H1 (cell line): ENCODE data around the gene RAPGEF5. TPM values are rescaled to one million over a fixed set of nuclear protein-coding genes. Genes with fewer than 3 reads are reported as not detected.

Source experiments
- CTCF ChIA-PET: fragments of 300-600 bp; sonication (Branson Sonifier 250); formaldehyde crosslinking; loops from one replicate; lab custom pipeline; 2021; ENCODE audit not compliant: partially characterized antibody; lab: Charles Lee
- POLR2A ChIA-PET: fragments of 300-600 bp; sonication (Branson Sonifier 250); formaldehyde crosslinking; loops from one replicate; lab custom pipeline; 2021; ENCODE audit warnings: inconsistent platforms; ENCODE audit not compliant: partially characterized antibody; lab: Charles Lee
- DNase-seq, 2 experiments: peaks; one replicate each; pipeline versions ENCODE4 v3.0.0 to v3.0.0-alpha.2; 2010 to 2022; ENCODE audit warnings: low spot score in 2 of 2, low read depth in 1 of 2, mixed read lengths in 1 of 2
- FAIRE-seq: peaks from 2 replicates; lab custom pipeline; 2011; peaks lifted over from hg19 to GRCh38; lab: Jason Lieb, UNC
- H2AFZ ChIP-seq: 2 replicates; pipeline ENCODE4 v1.8.1; 2012; ENCODE audit warnings: low read length, inconsistent platforms
- H2AK5ac ChIP-seq: 2 replicates; pipeline ENCODE4 v1.6.1; 2013; ENCODE audit warnings: low read depth, low read length
- H2BK120ac ChIP-seq: replicated peaks from 2 replicates; pipeline ENCODE3; 2013; ENCODE audit warnings: low read depth, low read length, inconsistent platforms
- H2BK12ac ChIP-seq: 2 replicates; pipeline ENCODE4 v1.6.1; 2013; ENCODE audit warnings: low read depth, low read length
- H2BK15ac ChIP-seq: 2 replicates; pipeline ENCODE4 v1.6.1; 2013; ENCODE audit warnings: low read length
- H2BK20ac ChIP-seq: 2 replicates; pipeline ENCODE4 v1.6.1; 2013; ENCODE audit warnings: low read length
- H2BK5ac ChIP-seq: 2 replicates; pipeline ENCODE4 v1.6.1; 2013; ENCODE audit warnings: low read depth, low read length
- H3K14ac ChIP-seq: 2 replicates; pipeline ENCODE4 v1.6.1; 2013; ENCODE audit warnings: inconsistent platforms; ENCODE audit not compliant: insufficient read length
- H3K18ac ChIP-seq: 2 replicates; pipeline ENCODE4 v1.6.1; 2013; ENCODE audit warnings: low read length; ENCODE audit errors: extremely low read depth
- H3K23ac ChIP-seq: 2 replicates; pipeline ENCODE4 v1.6.1; 2013; ENCODE audit warnings: inconsistent platforms; ENCODE audit not compliant: insufficient read length
- H3K23me2 ChIP-seq: 2 replicates; pipeline ENCODE4 v1.6.1; 2013; ENCODE audit warnings: low read depth, low read length
- H3K27ac ChIP-seq: 2 replicates; pipeline ENCODE4 v1.6.1; 2011; ENCODE audit warnings: low read depth, low read length, inconsistent platforms
- H3K27me3 ChIP-seq, 4 experiments: replicated peaks in 1 of 4; 1 replicate in 1 of 4; 2 replicates in 3 of 4; pipeline versions ENCODE4 v1.6.1 to v1.8.1; 2011 to 2013; ENCODE audit warnings: low read length in 3 of 4, mild to moderate bottlenecking in 3 of 4, inconsistent platforms in 2 of 4, mixed read lengths in 2 of 4, moderate library complexity in 1 of 4; ENCODE audit not compliant: control insufficient read depth in 3 of 4, insufficient read depth in 3 of 4; ENCODE audit errors: extremely low read depth in 1 of 4
- H3K36me3 ChIP-seq, 4 experiments: 2 replicates each; pipeline versions ENCODE4 v1.6.1 to v1.8.1; 2011 to 2013; ENCODE audit warnings: mild to moderate bottlenecking in 4 of 4, low read length in 3 of 4, moderate library complexity in 2 of 4, control low read depth in 1 of 4, inconsistent platforms in 1 of 4; ENCODE audit not compliant: insufficient read depth in 4 of 4, control insufficient read depth in 2 of 4
- H3K4ac ChIP-seq: replicated peaks from 2 replicates; pipeline ENCODE3; 2013; ENCODE audit warnings: low read length, low read depth, mixed read lengths, inconsistent platforms; ENCODE audit not compliant: insufficient read length
- H3K4me1 ChIP-seq, 4 experiments: replicated peaks in 1 of 4; 1 replicate in 1 of 4; 2 replicates in 3 of 4; pipeline versions ENCODE4 v1.6.1 to v1.8.1; 2011 to 2013; ENCODE audit warnings: low read length in 3 of 4, inconsistent platforms in 2 of 4, mixed read lengths in 1 of 4; ENCODE audit not compliant: insufficient read depth in 4 of 4, control insufficient read depth in 3 of 4
- H3K4me2 ChIP-seq, 2 experiments: 2 replicates each; pipeline versions ENCODE4 v1.6.1 to v1.8.1; 2011 to 2013; ENCODE audit warnings: low read depth in 2 of 2, low read length in 2 of 2, control low read depth in 1 of 2, inconsistent platforms in 1 of 2, mild to moderate bottlenecking in 1 of 2; ENCODE audit not compliant: insufficient read depth in 1 of 2
- H3K4me3 ChIP-seq, 4 experiments: fragments of 200-600, 300-600 bp in 1 of 4; sonication (generic), shearing (Covaris generic), sonication (Bioruptor Twin) in 1 of 4; 2 replicates each; pipeline versions ENCODE4 v1.5.1 to v1.8.1; 2011 to 2016; ENCODE audit warnings: low read length in 4 of 4, low read depth in 3 of 4, control low read depth in 2 of 4, inconsistent platforms in 2 of 4, mild to moderate bottlenecking in 2 of 4, mixed read lengths in 1 of 4, moderate library complexity in 1 of 4; ENCODE audit not compliant: insufficient read depth in 2 of 4; ENCODE audit errors: extremely low read depth in 1 of 4
- H3K56ac ChIP-seq: replicated peaks from 2 replicates; pipeline ENCODE3; 2013; ENCODE audit warnings: low read depth, mild to moderate bottlenecking, mixed read lengths, low read length, inconsistent platforms; ENCODE audit not compliant: insufficient read length
- H3K79me1 ChIP-seq: 2 replicates; pipeline ENCODE4 v1.6.1; 2013; ENCODE audit warnings: low read depth, low read length, control low read depth
- H3K79me2 ChIP-seq, 2 experiments: 2 replicates each; pipeline versions ENCODE4 v1.6.1 to v1.8.1; 2012 to 2013; ENCODE audit warnings: low read length in 2 of 2, mild to moderate bottlenecking in 2 of 2, inconsistent platforms in 1 of 2; ENCODE audit not compliant: insufficient read depth in 2 of 2, control insufficient read depth in 1 of 2
- H3K9ac ChIP-seq, 4 experiments: replicated peaks in 1 of 4; 1 replicate in 1 of 4; 2 replicates in 3 of 4; pipeline versions ENCODE4 v1.6.1 to v1.8.1; 2011 to 2013; ENCODE audit warnings: low read depth in 3 of 4, low read length in 3 of 4, control low read depth in 2 of 4, mild to moderate bottlenecking in 2 of 4, moderate library complexity in 2 of 4, inconsistent platforms in 1 of 4; ENCODE audit errors: extremely low read depth in 1 of 4
- H3K9me3 ChIP-seq, 2 experiments: 2 replicates each; pipeline versions ENCODE4 v1.6.1 to v1.8.1; 2012 to 2013; ENCODE audit warnings: mild to moderate bottlenecking in 2 of 2, moderate library complexity in 2 of 2, control low read depth in 1 of 2, inconsistent platforms in 1 of 2, low read depth in 1 of 2, low read length in 1 of 2, mixed read lengths in 1 of 2; ENCODE audit not compliant: insufficient read depth in 2 of 2
- H4K20me1 ChIP-seq, 2 experiments: replicated peaks in 1 of 2; 2 replicates each; pipeline versions ENCODE3 to v1.8.1; 2011 to 2013; ENCODE audit warnings: inconsistent platforms in 2 of 2, low read length in 2 of 2, mild to moderate bottlenecking in 1 of 2; ENCODE audit not compliant: insufficient read depth in 2 of 2, control insufficient read depth in 1 of 2
- H4K5ac ChIP-seq: 2 replicates; pipeline ENCODE4 v1.6.1; 2013; ENCODE audit warnings: low read length, low read depth, mixed read lengths, inconsistent platforms; ENCODE audit not compliant: insufficient read length
- H4K8ac ChIP-seq: 2 replicates; pipeline ENCODE4 v1.8.0; 2013; ENCODE audit warnings: mild to moderate bottlenecking, moderate library complexity, low read length, inconsistent platforms; ENCODE audit not compliant: insufficient read depth; ENCODE audit errors: extremely low read depth
- H4K91ac ChIP-seq: replicated peaks from 2 replicates; pipeline ENCODE3; 2013; ENCODE audit warnings: low read length, mixed read lengths, inconsistent platforms; ENCODE audit not compliant: insufficient read length
- CREB1 ChIP-seq: IDR thresholded peaks from 2 replicates; pipeline ENCODE4 v1.6.1; 2012; ENCODE audit warnings: inconsistent platforms
- CTBP2 ChIP-seq: IDR thresholded peaks from 2 replicates; pipeline ENCODE4 v1.7.0; 2011; ENCODE audit warnings: borderline replicate concordance, mild to moderate bottlenecking, moderate library complexity, mixed read lengths, low read length; ENCODE audit not compliant: insufficient read depth, insufficient read length
- FOSL1 ChIP-seq: IDR thresholded peaks from 2 replicates; pipeline ENCODE4 v1.6.1; 2011; ENCODE audit warnings: mild to moderate bottlenecking, low read depth, low read length, moderate library complexity; ENCODE audit not compliant: insufficient read depth
- HDAC2 ChIP-seq, 2 experiments: fragments of 300-600 bp in 1 of 2; sonication (generic) in 1 of 2; IDR thresholded peaks; 2 replicates each; pipeline ENCODE4 v1.6.1; 2011 to 2012; ENCODE audit warnings: low read depth in 2 of 2, low read length in 2 of 2, mild to moderate bottlenecking in 2 of 2, moderate library complexity in 2 of 2, borderline replicate concordance in 1 of 2, inconsistent platforms in 1 of 2
- KDM1A ChIP-seq: fragments of 200-600, 300-600 bp; sonication (generic); IDR thresholded peaks from 2 replicates; pipeline ENCODE4 v1.7.1; 2016; ENCODE audit warnings: mild to moderate bottlenecking, low read length, borderline replicate concordance
- NANOG ChIP-seq: IDR thresholded peaks from 2 replicates; pipeline ENCODE4 v1.6.1; 2011; ENCODE audit warnings: low read length, low read depth, mild to moderate bottlenecking, inconsistent platforms; ENCODE audit not compliant: insufficient read depth, poor library complexity, severe bottlenecking
- RNF2 ChIP-seq: fragments of 200-900, 300-1000 bp; sonication (generic); IDR thresholded peaks from 2 replicates; pipeline ENCODE4 v1.7.1; 2016; ENCODE audit warnings: borderline replicate concordance, low read depth, mild to moderate bottlenecking, antibody characterized with exemption, low read length; ENCODE audit not compliant: poor library complexity, severe bottlenecking; ENCODE audit errors: missing control alignments
- SAP30 ChIP-seq: fragments of 300-600 bp; sonication (generic); IDR thresholded peaks from 2 replicates; pipeline ENCODE4 v1.7.1; 2012; ENCODE audit warnings: low read length, moderate library complexity, mild to moderate bottlenecking, inconsistent platforms; ENCODE audit not compliant: insufficient read depth, insufficient replicate concordance
- SIN3A ChIP-seq, 2 experiments: IDR thresholded peaks in 1 of 2; conservative IDR thresholded peaks in 1 of 2; 2 replicates each; pipeline ENCODE4 v1.6.1; 2011 to 2012; ENCODE audit warnings: low read length in 2 of 2, improper control_type of control experiment in 1 of 2, low read depth in 1 of 2, mild to moderate bottlenecking in 1 of 2
- SUZ12 ChIP-seq: fragments of 200-600 bp; sonication (generic); IDR thresholded peaks from 2 replicates; pipeline ENCODE4 v1.6.1; 2012; ENCODE audit warnings: mild to moderate bottlenecking, inconsistent platforms, low read length, moderate library complexity, mixed read lengths
- WGBS, 2 experiments: shearing (Covaris generic) in 1 of 2; methylation state at CpG; one replicate each; pipeline versions ENCODE4 v1.1.6 to v1.1.7; 2013 to 2015; ENCODE audit warnings: low lambda C conversion rate in 2 of 2, mixed read lengths in 2 of 2, inconsistent platforms in 1 of 2, low coverage in 1 of 2, missing lambda C conversion rate in 1 of 2; ENCODE audit not compliant: insufficient replicate concordance in 2 of 2, insufficient coverage in 1 of 2, insufficient read length in 1 of 2; ENCODE audit errors: extremely low coverage in 1 of 2, missing lambda C conversion rate in 1 of 2; 5-methylcytosine and 5-hydroxymethylcytosine counted together
- polyA plus RNA-seq, 7 experiments: library from polyadenylated mRNA; depleted of rRNA in 3 of 7; stranded (reverse) in 5 of 7; unstranded in 2 of 7; fragments of >200 nt in 5 of 7; fragments of 200-250 nt in 2 of 7; gene quantifications; 1 replicate in 5 of 7; 2 replicates in 1 of 7; 4 replicates in 1 of 7; pipeline versions ENCODE4 v1.2.1 to v1.2.3, GENCODE V29; 2011 to 2013; ENCODE audit warnings: missing spikeins in 2 of 7, mixed read lengths in 2 of 7
- total RNA-seq: library from RNA; stranded (reverse); fragmentation: NEBNext Ultra II Directional; extraction: Animal tissue kit (Norgen Biotek cat#: 25700); gene quantifications from 2 replicates; pipeline ENCODE4 v1.2.1, GENCODE V29; 2021
- TF ChIP-seq, protein P1 (sequence below): IDR thresholded peaks from 2 replicates; pipeline ENCODE4 v1.6.1; 2011; ENCODE audit warnings: low read depth, mild to moderate bottlenecking, low read length; ENCODE audit not compliant: insufficient read depth

Gene RAPGEF5
- total and polyA plus RNA-seq, 2 of the 8 experiments (the other 6 are each of a cell fraction or from before 2014, with no cell fraction given), result 4.4 to 22.9 TPM

DNA sequence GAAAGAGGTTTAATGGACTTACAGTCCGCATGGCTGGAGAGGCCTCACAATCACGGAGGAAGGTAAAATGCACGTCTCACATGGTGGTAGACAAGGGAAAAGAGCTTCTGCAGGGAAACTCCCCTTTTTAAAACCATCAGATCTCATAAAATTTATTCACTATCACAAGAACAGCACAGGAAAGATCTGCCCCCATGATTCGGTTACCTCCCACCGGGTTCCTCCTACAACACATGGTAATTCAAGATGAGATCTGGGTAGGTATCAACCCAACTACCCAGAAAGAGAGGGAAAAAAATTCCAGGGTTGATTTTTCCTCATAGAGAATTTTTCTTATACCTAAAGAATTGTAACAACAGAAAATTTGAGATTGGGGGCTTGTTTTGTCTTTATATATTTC, 13.9 kb downstream of the RAPGEF5 start:
- CTCF ChIA-PET, result interaction anchor here (1.1 to 1.5 kb wide), 3 partner anchors 9 to 234 kb away, joined by 3 to 5 read pairs (median 3); no protein-coding TSS in a partner anchor
- H3K4ac ChIP-seq, result no peak overlapping the region
- no peak overlapping the region for H2BK20ac ChIP-seq
- FAIRE-seq (no peak), DNase-seq (no peak)
- no peak overlapping the region for H4K91ac ChIP-seq
- no peak overlapping the region for H4K8ac ChIP-seq
- H2BK120ac ChIP-seq, result no peak overlapping the region
- no peak overlapping the region for H2BK5ac ChIP-seq
- H3K79me1 ChIP-seq, result peaks cover 10% of the 10 kb centered on the region
- WGBS, 2 experiments, result 74% methylated on average over 5 of the region's 5 CpGs; no CpG with 5 or more reads in 1 of the 2 experiments
- H3K36me3 ChIP-seq, result no peaks in the 10 kb centered on the region
- H3K9me3 ChIP-seq, result peaks cover 0 to 7% of the 10 kb centered on the region in 2 experiments; a peak in 3 of 4 replicates
- H3K4me2 ChIP-seq, result no peak overlapping the region
- TF ChIP-seq CREB1, result no peak
- TF ChIP-seq HDAC2 (IDR thresholded peaks at IDR 0.05; ENCODE audit: borderline replicate concordance in 1 of 2, low read depth in 2 of 2, low read length in 2 of 2), result no peak
- TF ChIP-seq SUZ12, result no peak
- no peak for TF ChIP-seq CTBP2
- TF ChIP-seq SIN3A (conservative IDR thresholded peaks at IDR 0.05 in 1 of 2, IDR thresholded peaks at IDR 0.05 in 1 of 2; ENCODE audit: low read depth in 1 of 2, low read length in 2 of 2), result no peak
- TF ChIP-seq FOSL1, result no peak
- no peak for TF ChIP-seq NANOG
- TF ChIP-seq, protein P1, sequence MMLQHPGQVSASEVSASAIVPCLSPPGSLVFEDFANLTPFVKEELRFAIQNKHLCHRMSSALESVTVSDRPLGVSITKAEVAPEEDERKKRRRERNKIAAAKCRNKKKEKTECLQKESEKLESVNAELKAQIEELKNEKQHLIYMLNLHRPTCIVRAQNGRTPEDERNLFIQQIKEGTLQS, result no peak
- TF ChIP-seq SAP30, result no peak
- no peak for TF ChIP-seq KDM1A
- no peak for TF ChIP-seq RNF2
- no peak overlapping the region for H2AFZ ChIP-seq
- no peak overlapping the region for H3K4me3 ChIP-seq
- no peak overlapping the region for H3K23ac ChIP-seq
- no peak overlapping the region for H3K27ac ChIP-seq
- no peak overlapping the region for H2BK12ac ChIP-seq
- no peaks in the 10 kb centered on the region for H3K27me3 ChIP-seq
- no peak overlapping the region for H3K9ac ChIP-seq
- H3K23me2 ChIP-seq, result no peaks in the 10 kb centered on the region
- no peak overlapping the region for H3K14ac ChIP-seq
- H4K20me1 ChIP-seq, result no peaks in the 10 kb centered on the region
- H3K4me1 ChIP-seq, result peaks cover 4 to 12% (median 9%) of the 10 kb centered on the region in 4 experiments; a peak in 5 of 7 replicates
- no peak overlapping the region for H2BK15ac ChIP-seq
- no peak overlapping the region for H2AK5ac ChIP-seq
- POLR2A ChIA-PET, result no interaction called here
- H3K79me2 ChIP-seq, result peaks cover 0 to 90% of the 10 kb centered on the region in 2 experiments; a peak in 2 of 4 replicates
- no peak overlapping the region for H3K56ac ChIP-seq
- no peak overlapping the region for H4K5ac ChIP-seq
- H3K18ac ChIP-seq, result no peak overlapping the region
